Tibial nerve (tissue), 4 donors: ENCODE data around the gene CDC42BPB. TPM values are rescaled to one million over a fixed set of nuclear protein-coding genes. Genes with fewer than 3 reads are reported as not detected.

ENCODE experiments used
- DNase-seq, 2 donors: peaks; one replicate each; pipeline ENCODE4 v3.0.0-alpha.2; 2019; ENCODE audit warnings: low spot score in 2 of 2
- H3K27ac ChIP-seq, 4 donors: fragments of 200-600 bp; sonication (generic) in 3 of 4; one replicate each; pipeline ENCODE4 v1.5.1; 2017 to 2019; ENCODE audit warnings: mild to moderate bottlenecking in 1 of 4
- H3K27me3 ChIP-seq, 2 donors: fragments of 200-600 bp; sonication (generic) in 1 of 2; one replicate each; pipeline versions ENCODE4 v1.5.1 to v1.6.0; 2017 to 2019
- H3K36me3 ChIP-seq, 3 donors: fragments of 200-600 bp; sonication (generic); one replicate each; pipeline ENCODE4 v1.5.1; 2018 to 2019
- H3K4me1 ChIP-seq, 4 donors: fragments of 200-600 bp; sonication (generic) in 3 of 4; one replicate each; pipeline ENCODE4 v1.5.1; 2017 to 2019
- H3K4me3 ChIP-seq, 4 donors: fragments of 200-600 bp; sonication (generic) in 3 of 4; one replicate each; pipeline ENCODE4 v1.5.1; 2017 to 2019; ENCODE audit warnings: mild to moderate bottlenecking in 1 of 4, moderate library complexity in 1 of 4
- H3K9me3 ChIP-seq, 4 donors: fragments of 200-600 bp; sonication (generic) in 3 of 4; one replicate each; pipeline ENCODE4 v1.5.1; 2017 to 2019
- EP300 ChIP-seq, 2 donors: sonication (generic); formaldehyde crosslinking; IDR thresholded peaks; one replicate each; pipeline ENCODE4 v1.6.1; 2017; ENCODE audit warnings: antibody characterized with exemption in 2 of 2, mild to moderate bottlenecking in 1 of 2
- POLR2A ChIP-seq, 2 donors: fragments of 450-650 bp; IDR thresholded peaks; one replicate each; pipeline ENCODE4 v1.6.1; 2017; ENCODE audit warnings: antibody characterized with exemption in 2 of 2, mild to moderate bottlenecking in 2 of 2, moderate library complexity in 2 of 2
- WGBS, 2 donors: methylation state at CpG; one replicate each; pipeline ENCODE4 v1.1.5; 2018; 5-methylcytosine and 5-hydroxymethylcytosine counted together
- total RNA-seq, 4 donors: library from RNA; depleted of rRNA; stranded (reverse); fragments of >200 nt; gene quantifications; one replicate each; pipeline ENCODE4 v1.1.0, GENCODE V29; 2016
- TF ChIP-seq, protein P1 (sequence below), 5 experiments: fragments of 200-600 bp in 3 of 5; fragments of 450-650 bp in 2 of 5; sonication (generic) in 3 of 5; IDR thresholded peaks; one replicate each; pipeline ENCODE4 v1.5.1; 2016 to 2019; ENCODE audit warnings: antibody characterized with exemption in 5 of 5, mild to moderate bottlenecking in 3 of 5, moderate library complexity in 2 of 5

Gene CDC42BPB
- total RNA-seq, 4 donors from 2014 or later = 115 to 172 (median 134) TPM

- no peaks in the 10 kb centered on the region for H3K4me1 ChIP-seq
- H3K27me3 ChIP-seq = no peaks in the 10 kb centered on the region
- no peak for DNase-seq
- H3K36me3 ChIP-seq = peaks cover 0 to 15% (median 0%) of the 10 kb centered on the region in 3 donors
- TF ChIP-seq, protein P1, sequence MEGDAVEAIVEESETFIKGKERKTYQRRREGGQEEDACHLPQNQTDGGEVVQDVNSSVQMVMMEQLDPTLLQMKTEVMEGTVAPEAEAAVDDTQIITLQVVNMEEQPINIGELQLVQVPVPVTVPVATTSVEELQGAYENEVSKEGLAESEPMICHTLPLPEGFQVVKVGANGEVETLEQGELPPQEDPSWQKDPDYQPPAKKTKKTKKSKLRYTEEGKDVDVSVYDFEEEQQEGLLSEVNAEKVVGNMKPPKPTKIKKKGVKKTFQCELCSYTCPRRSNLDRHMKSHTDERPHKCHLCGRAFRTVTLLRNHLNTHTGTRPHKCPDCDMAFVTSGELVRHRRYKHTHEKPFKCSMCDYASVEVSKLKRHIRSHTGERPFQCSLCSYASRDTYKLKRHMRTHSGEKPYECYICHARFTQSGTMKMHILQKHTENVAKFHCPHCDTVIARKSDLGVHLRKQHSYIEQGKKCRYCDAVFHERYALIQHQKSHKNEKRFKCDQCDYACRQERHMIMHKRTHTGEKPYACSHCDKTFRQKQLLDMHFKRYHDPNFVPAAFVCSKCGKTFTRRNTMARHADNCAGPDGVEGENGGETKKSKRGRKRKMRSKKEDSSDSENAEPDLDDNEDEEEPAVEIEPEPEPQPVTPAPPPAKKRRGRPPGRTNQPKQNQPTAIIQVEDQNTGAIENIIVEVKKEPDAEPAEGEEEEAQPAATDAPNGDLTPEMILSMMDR (IDR thresholded peaks at IDR 0.05) = no peak
- TF ChIP-seq EP300 (IDR thresholded peaks at IDR 0.05) (no peak), POLR2A (IDR thresholded peaks at IDR 0.05) (no peak)
- H3K9me3 ChIP-seq = no peaks in the 10 kb centered on the region
- H3K27ac ChIP-seq = no peak overlapping the region
- H3K4me3 ChIP-seq = no peak overlapping the region
- WGBS, 2 donors = 80 to 81% methylated on average over 18 to 19 of the region's 19 CpGs
These were observed 141.8 kb downstream of the CDC42BPB start for GRCh38 chr14:102915292-102916110.

GRCh38 chr14:102914474-102915291 is 142.7 kb downstream of the CDC42BPB start:
- TF ChIP-seq POLR2A (IDR thresholded peaks at IDR 0.05) = no peak
- TF ChIP-seq, protein P1 (IDR thresholded peaks at IDR 0.05) = no peak
- no peak for TF ChIP-seq EP300 (IDR thresholded peaks at IDR 0.05)
- Histone ChIP-seq H3K27me3 (no peaks in the 10 kb centered on the region), H3K36me3 (peaks cover 0 to 18% (median 0%) of the 10 kb centered on the region in 3 donors), H3K4me3 (no peak overlapping the region), H3K9me3 (no peaks in the 10 kb centered on the region), H3K4me1 (no peaks in the 10 kb centered on the region), H3K27ac (no peak overlapping the region)
- WGBS, 2 donors = 85 to 91% methylated on average over 11 to 22 of the region's 26 CpGs
- DNase-seq = no peak

- whole genome bisulfite sequencing, 2 donors = 85 to 89% methylated on average over 27 to 28 of the region's 28 CpGs
- Histone ChIP-seq H3K36me3 (peaks cover 0 to 24% (median 0%) of the 10 kb centered on the region in 3 donors), H3K27me3 (no peaks in the 10 kb centered on the region), H3K9me3 (no peaks in the 10 kb centered on the region), H3K27ac (no peak overlapping the region), H3K4me1 (no peaks in the 10 kb centered on the region), H3K4me3 (no peak overlapping the region)
- no peak for TF ChIP-seq POLR2A (IDR thresholded peaks at IDR 0.05)
- TF ChIP-seq EP300 (IDR thresholded peaks at IDR 0.05) = no peak
- TF ChIP-seq, protein P1 (IDR thresholded peaks at IDR 0.05) = no peak
- DNase-seq = no peak
These were observed 143.8 kb downstream of the CDC42BPB start for GRCh38 chr14:102913341-102914211.

DNA sequence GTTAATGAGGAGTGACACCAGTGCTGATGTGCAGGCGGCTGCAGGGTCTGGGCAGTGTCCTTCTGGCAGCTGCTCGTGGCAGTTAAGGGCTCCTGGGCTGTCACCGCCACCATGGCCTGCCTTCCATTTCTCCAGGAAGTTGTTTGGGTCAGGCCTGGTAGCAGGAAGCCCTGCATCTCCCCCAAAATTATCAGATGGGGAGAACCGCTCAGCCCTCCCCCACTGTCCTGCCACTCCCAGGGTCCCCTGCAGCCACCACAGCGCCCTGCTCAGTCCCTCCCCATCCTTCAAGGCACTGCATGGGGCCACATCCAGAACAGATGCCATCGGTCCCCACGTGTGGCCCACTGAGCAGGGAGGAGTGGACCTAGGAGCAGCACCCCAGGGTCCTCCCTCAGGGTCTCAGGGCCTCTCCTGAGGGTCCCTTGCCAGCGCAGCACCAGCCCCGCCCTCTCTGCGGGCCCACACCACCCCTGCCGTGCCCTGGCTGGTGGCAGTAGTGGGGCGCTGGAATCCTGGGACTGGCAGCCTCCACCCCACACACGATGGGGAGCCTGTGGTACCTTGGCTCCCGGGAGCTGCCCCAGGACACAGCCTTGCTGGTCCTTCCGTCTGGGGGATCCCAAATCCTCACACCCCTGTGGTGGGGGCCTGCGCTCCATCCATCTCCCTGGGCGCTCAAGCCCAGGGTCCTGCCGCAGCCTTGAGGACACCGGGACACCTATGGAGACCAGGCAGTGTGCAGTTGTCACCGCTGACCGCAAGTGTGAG is 145.2 kb downstream of the CDC42BPB start:
- H3K9me3 ChIP-seq = no peaks in the 10 kb centered on the region
- H3K4me1 ChIP-seq = no peaks in the 10 kb centered on the region
- no peak overlapping the region for H3K4me3 ChIP-seq
- H3K27me3 ChIP-seq = no peaks in the 10 kb centered on the region
- TF ChIP-seq, protein P1 (IDR thresholded peaks at IDR 0.05) = no peak
- TF ChIP-seq POLR2A (IDR thresholded peaks at IDR 0.05) = no peak
- 92 to 93% methylated on average over 15 to 18 of the region's 21 CpGs for WGBS, 2 donors
- DNase-seq = no peak
- no peak overlapping the region for H3K27ac ChIP-seq
- peaks cover 0 to 37% (median 0%) of the 10 kb centered on the region in 3 donors for H3K36me3 ChIP-seq
